Measurements from ENCODE around the gene ZCCHC7. TPM values are rescaled to one million over a fixed set of nuclear protein-coding genes. Genes with fewer than 3 reads are reported as not detected.

The ZCCHC7 gene
- total and polyA plus RNA-seq, 2 of the 8 experiments (the other 6 are each of a cell fraction or from before 2014, with no cell fraction given): 12.2 to 27.5 TPM

GRCh38 chr9:37229455-37229854 is 109.1 kb downstream of the ZCCHC7 start (continued):
- TF ChIP-seq SUZ12 (IDR thresholded peaks at IDR 0.05; ENCODE audit: low read length) (no peak), NRF1 (IDR thresholded peaks at IDR 0.05; ENCODE audit: low read depth, low read length) (no peak)
